GM23338 (cell line): ENCODE data around the gene SHISAL1.

Experiments
- CTCF ChIP-seq, 2 experiments: fragments of 200-600 bp in 1 of 2; sonication (generic) in 1 of 2; conservative IDR thresholded peaks; 2 replicates each; pipeline versions ENCODE4 v1.5.1 to v1.6.1; 2016 to 2017; ENCODE audit warnings: antibody characterized with exemption in 2 of 2, low read depth in 2 of 2, mild to moderate bottlenecking in 2 of 2, moderate library complexity in 1 of 2
- EZH2 ChIP-seq: fragments of 200-600 bp; sonication (generic); IDR thresholded peaks from one replicate; pipeline ENCODE4 v1.8.0; 2017; ENCODE audit warnings: antibody characterized with exemption, mild to moderate bottlenecking, low read depth; ENCODE audit not compliant: unreplicated experiment
- POLR2AphosphoS5 ChIP-seq: IDR thresholded peaks from 2 replicates; pipeline ENCODE4 v1.6.1; 2016; ENCODE audit warnings: antibody characterized with exemption, low read depth
- STAT1 ChIP-seq: IDR thresholded peaks from one replicate; pipeline ENCODE4 v1.6.1; 2016; ENCODE audit warnings: antibody characterized with exemption; ENCODE audit not compliant: unreplicated experiment
- ZNF114 ChIP-seq: fragments of 250-450 bp; sonication (Bioruptor Pico); IDR thresholded peaks from 2 replicates; pipeline ENCODE4 v1.5.0; 2020; ENCODE audit warnings: mild to moderate bottlenecking, moderate library complexity
- ZNF462 ChIP-seq: fragments of 250-450 bp; sonication (Bioruptor Pico); IDR thresholded peaks from 2 replicates; pipeline ENCODE4 v1.5.0; 2020; ENCODE audit warnings: mild to moderate bottlenecking, moderate library complexity

GRCh38 chr22:44338177-44338810 is 25.5 kb upstream of the SHISAL1 start:
- no peak for TF ChIP-seq CTCF (conservative IDR thresholded peaks at IDR 0.05; ENCODE audit: low read depth in 2 of 2)
- no peak for TF ChIP-seq EZH2
- no peak for TF ChIP-seq STAT1
- TF ChIP-seq ZNF114 (CRISPR knock-in tag): no peak
- TF ChIP-seq POLR2AphosphoS5: no peak
- TF ChIP-seq ZNF462 (CRISPR knock-in tag): no peak
